Liver (tissue), 9 donors: Measurements from ENCODE around the gene ALDH5A1. TPM values are rescaled to one million over a fixed set of nuclear protein-coding genes. Genes with fewer than 3 reads are reported as not detected.

Experiments used
- DNase-seq: peaks from one replicate; pipeline ENCODE4 v3.0.0-alpha.2; 2017; ENCODE audit warnings: low spot score
- H3K27ac ChIP-seq, 2 donors: one replicate each; pipeline ENCODE4 v1.7.0; 2013; ENCODE audit warnings: inconsistent platforms in 2 of 2, low read length in 2 of 2, control low read depth in 1 of 2, low read depth in 1 of 2, mild to moderate bottlenecking in 1 of 2
- H3K27me3 ChIP-seq, 4 donors: one replicate each; pipeline versions ENCODE4 v1.6.1 to v1.7.0; 2013; ENCODE audit warnings: low read length in 3 of 4, inconsistent platforms in 1 of 4, mild to moderate bottlenecking in 1 of 4, moderate library complexity in 1 of 4; ENCODE audit not compliant: control insufficient read depth in 4 of 4, insufficient read depth in 4 of 4
- H3K36me3 ChIP-seq, 4 donors: one replicate each; pipeline versions ENCODE4 v1.6.1 to v1.7.0; 2013; ENCODE audit warnings: low read length in 3 of 4, mild to moderate bottlenecking in 3 of 4, low read depth in 1 of 4, moderate library complexity in 1 of 4; ENCODE audit not compliant: control insufficient read depth in 4 of 4, insufficient read depth in 3 of 4
- H3K4me1 ChIP-seq, 4 donors: one replicate each; pipeline versions ENCODE4 v1.6.1 to v1.7.0; 2013; ENCODE audit warnings: low read length in 3 of 4, mild to moderate bottlenecking in 3 of 4, moderate library complexity in 1 of 4; ENCODE audit not compliant: control insufficient read depth in 4 of 4, insufficient read depth in 4 of 4
- H3K4me3 ChIP-seq, 3 donors: one replicate each; pipeline versions ENCODE4 v1.6.1 to v1.7.0; 2013; ENCODE audit warnings: low read length in 3 of 3, control low read depth in 1 of 3, low read depth in 1 of 3, mild to moderate bottlenecking in 1 of 3
- H3K9ac ChIP-seq, 2 donors: one replicate each; pipeline ENCODE4 v1.7.0; 2013; ENCODE audit warnings: low read length in 2 of 2, mild to moderate bottlenecking in 2 of 2, moderate library complexity in 2 of 2, control low read depth in 1 of 2, low read depth in 1 of 2
- H3K9me3 ChIP-seq, 4 donors: one replicate each; pipeline versions ENCODE4 v1.6.1 to v1.7.0; 2013; ENCODE audit warnings: low read length in 3 of 4; ENCODE audit not compliant: control insufficient read depth in 4 of 4
- EGR1 ChIP-seq, 2 donors: IDR thresholded peaks; 2 replicates each; pipeline ENCODE4 v1.6.1; 2016 to 2018; ENCODE audit warnings: antibody characterized with exemption in 2 of 2, low read depth in 2 of 2
- FOXA1 ChIP-seq: IDR thresholded peaks from 2 replicates; pipeline ENCODE4 v1.6.1; 2016; ENCODE audit warnings: antibody characterized with exemption
- FOXA2 ChIP-seq: IDR thresholded peaks from 2 replicates; pipeline ENCODE4 v1.6.1; 2016; ENCODE audit warnings: antibody characterized with exemption
- GABPA ChIP-seq, 2 donors: IDR thresholded peaks in 1 of 2; conservative IDR thresholded peaks in 1 of 2; 2 replicates each; pipeline ENCODE4 v1.6.1; 2016; ENCODE audit warnings: antibody characterized with exemption in 2 of 2, mild to moderate bottlenecking in 1 of 2, moderate library complexity in 1 of 2
- HNF4A ChIP-seq, 2 donors: conservative IDR thresholded peaks; 2 replicates each; pipeline ENCODE4 v1.6.1; 2016; ENCODE audit warnings: antibody characterized with exemption in 2 of 2, mild to moderate bottlenecking in 2 of 2
- HNF4G ChIP-seq: IDR thresholded peaks from 2 replicates; pipeline ENCODE4 v1.6.1; 2016; ENCODE audit warnings: antibody characterized with exemption
- NR2F2 ChIP-seq: IDR thresholded peaks from 2 replicates; pipeline ENCODE4 v1.6.1; 2016; ENCODE audit warnings: antibody characterized with exemption
- RXRA ChIP-seq, 2 donors: IDR thresholded peaks; 2 replicates each; pipeline ENCODE4 v1.6.1; 2017 to 2018; ENCODE audit warnings: antibody characterized with exemption in 2 of 2, mild to moderate bottlenecking in 1 of 2
- SP1 ChIP-seq: IDR thresholded peaks from 2 replicates; pipeline ENCODE4 v1.6.1; 2018; ENCODE audit warnings: antibody characterized with exemption, mild to moderate bottlenecking
- TAF1 ChIP-seq: conservative IDR thresholded peaks from 2 replicates; pipeline ENCODE4 v1.6.1; 2016; ENCODE audit warnings: antibody characterized with exemption, mild to moderate bottlenecking
- YY1 ChIP-seq: IDR thresholded peaks from 2 replicates; pipeline ENCODE4 v1.6.1; 2016; ENCODE audit warnings: antibody characterized with exemption, mild to moderate bottlenecking
- WGBS: extraction: QIAGEN DNeasy Blood & Tissue Kit; methylation state at CpG from one replicate; pipeline ENCODE4 v1.1.7; 2013; 5-methylcytosine and 5-hydroxymethylcytosine counted together
- polyA plus RNA-seq, 2 donors: library from polyadenylated mRNA; stranded (reverse) in 1 of 2; unstranded in 1 of 2; fragments of 200-250 nt in 1 of 2; fragments of >200 nt in 1 of 2; fragmentation: Nextera tagmentation in 1 of 2; extraction: Ambion mirVana in 1 of 2; gene quantifications; one replicate each; pipeline versions ENCODE4 v1.2.1 to v1.2.3, GENCODE V29; 2013 to 2015
- total RNA-seq, 2 donors: library from RNA; depleted of rRNA; stranded (reverse); fragments of >200 nt; gene quantifications; one replicate each; pipeline ENCODE4 v1.2.3, GENCODE V29; 2014
- TF ChIP-seq, protein P1 (sequence below): fragments of 150-350 bp; IDR thresholded peaks from 2 replicates; pipeline ENCODE4 v1.5.1; 2017; ENCODE audit warnings: improper control_type of control experiment, low read depth, low read length; ENCODE audit not compliant: missing input control
- TF ChIP-seq, protein P2 (sequence below): IDR thresholded peaks from 2 replicates; pipeline ENCODE4 v1.6.1; 2016; ENCODE audit warnings: antibody characterized with exemption
- TF ChIP-seq, protein P3 (sequence below): IDR thresholded peaks from 2 replicates; pipeline ENCODE4 v1.6.1; 2016; ENCODE audit warnings: antibody characterized with exemption
- TF ChIP-seq, protein P4 (sequence below): IDR thresholded peaks from 2 replicates; pipeline ENCODE4 v1.6.1; 2016; ENCODE audit warnings: antibody characterized with exemption
- donor health status: healthy.
- donor health status: healthy.
- donor health status: healthy.
- donor health status: healthy.
- donor health status: healthy.

Gene ALDH5A1
- total and polyA plus RNA-seq, 4 donors: 18.2 to 26.8 (median 19.6) TPM

DNA sequence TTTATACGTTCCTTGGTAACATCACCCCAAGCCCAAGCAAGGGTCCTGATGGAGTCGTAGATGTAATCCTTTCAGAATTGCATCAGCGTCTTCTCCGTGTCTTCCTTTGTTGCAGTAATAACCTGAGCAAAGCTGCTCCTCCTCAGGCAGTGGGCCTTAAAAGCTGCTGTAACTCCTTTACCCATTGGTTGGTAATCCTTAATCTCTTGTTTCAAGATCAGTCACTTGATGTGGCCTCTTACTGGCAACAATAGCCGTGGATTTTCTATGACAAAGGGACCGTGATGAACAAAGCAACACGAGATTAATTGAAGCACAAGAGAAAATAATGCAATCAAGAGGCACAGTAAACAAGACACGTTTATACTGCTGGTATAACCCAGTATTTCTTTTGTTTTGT lies 44.6 kb downstream of the ALDH5A1 start (continued):
- TF ChIP-seq, protein P1, sequence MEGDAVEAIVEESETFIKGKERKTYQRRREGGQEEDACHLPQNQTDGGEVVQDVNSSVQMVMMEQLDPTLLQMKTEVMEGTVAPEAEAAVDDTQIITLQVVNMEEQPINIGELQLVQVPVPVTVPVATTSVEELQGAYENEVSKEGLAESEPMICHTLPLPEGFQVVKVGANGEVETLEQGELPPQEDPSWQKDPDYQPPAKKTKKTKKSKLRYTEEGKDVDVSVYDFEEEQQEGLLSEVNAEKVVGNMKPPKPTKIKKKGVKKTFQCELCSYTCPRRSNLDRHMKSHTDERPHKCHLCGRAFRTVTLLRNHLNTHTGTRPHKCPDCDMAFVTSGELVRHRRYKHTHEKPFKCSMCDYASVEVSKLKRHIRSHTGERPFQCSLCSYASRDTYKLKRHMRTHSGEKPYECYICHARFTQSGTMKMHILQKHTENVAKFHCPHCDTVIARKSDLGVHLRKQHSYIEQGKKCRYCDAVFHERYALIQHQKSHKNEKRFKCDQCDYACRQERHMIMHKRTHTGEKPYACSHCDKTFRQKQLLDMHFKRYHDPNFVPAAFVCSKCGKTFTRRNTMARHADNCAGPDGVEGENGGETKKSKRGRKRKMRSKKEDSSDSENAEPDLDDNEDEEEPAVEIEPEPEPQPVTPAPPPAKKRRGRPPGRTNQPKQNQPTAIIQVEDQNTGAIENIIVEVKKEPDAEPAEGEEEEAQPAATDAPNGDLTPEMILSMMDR: no peak
- no peak for TF ChIP-seq GABPA (IDR thresholded peaks at IDR 0.05 in 1 of 2, conservative IDR thresholded peaks at IDR 0.05 in 1 of 2)
- no peak for TF ChIP-seq HNF4A (conservative IDR thresholded peaks at IDR 0.05)
- no peak for TF ChIP-seq SP1
- no peak for TF ChIP-seq TAF1
- TF ChIP-seq NR2F2: no peak
- TF ChIP-seq, protein P2, sequence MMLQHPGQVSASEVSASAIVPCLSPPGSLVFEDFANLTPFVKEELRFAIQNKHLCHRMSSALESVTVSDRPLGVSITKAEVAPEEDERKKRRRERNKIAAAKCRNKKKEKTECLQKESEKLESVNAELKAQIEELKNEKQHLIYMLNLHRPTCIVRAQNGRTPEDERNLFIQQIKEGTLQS: no peak
- no peak for TF ChIP-seq FOXA1

- H3K27me3 ChIP-seq: no peaks in the 10 kb centered on the region
- DNase-seq: no peak
- H3K9me3 ChIP-seq: no peaks in the 10 kb centered on the region
- TF ChIP-seq HNF4G (no peak), SP1 (no peak), NR2F2 (no peak), RXRA (IDR thresholded peaks at IDR 0.05) (no peak)
- 95% methylated on average over 3 of the region's 3 CpGs for WGBS
- H3K9ac ChIP-seq: no peak overlapping the region
- H3K27ac ChIP-seq: no peak overlapping the region
- no peaks in the 10 kb centered on the region for H3K4me1 ChIP-seq
- peaks cover 0 to 17% (median 9%) of the 10 kb centered on the region in 4 donors for H3K36me3 ChIP-seq
- H3K4me3 ChIP-seq: no peak overlapping the region
Observed at GRCh38 chr6:24540197-24540596, 45.4 kb downstream of the ALDH5A1 start.

- TF ChIP-seq, protein P3, sequence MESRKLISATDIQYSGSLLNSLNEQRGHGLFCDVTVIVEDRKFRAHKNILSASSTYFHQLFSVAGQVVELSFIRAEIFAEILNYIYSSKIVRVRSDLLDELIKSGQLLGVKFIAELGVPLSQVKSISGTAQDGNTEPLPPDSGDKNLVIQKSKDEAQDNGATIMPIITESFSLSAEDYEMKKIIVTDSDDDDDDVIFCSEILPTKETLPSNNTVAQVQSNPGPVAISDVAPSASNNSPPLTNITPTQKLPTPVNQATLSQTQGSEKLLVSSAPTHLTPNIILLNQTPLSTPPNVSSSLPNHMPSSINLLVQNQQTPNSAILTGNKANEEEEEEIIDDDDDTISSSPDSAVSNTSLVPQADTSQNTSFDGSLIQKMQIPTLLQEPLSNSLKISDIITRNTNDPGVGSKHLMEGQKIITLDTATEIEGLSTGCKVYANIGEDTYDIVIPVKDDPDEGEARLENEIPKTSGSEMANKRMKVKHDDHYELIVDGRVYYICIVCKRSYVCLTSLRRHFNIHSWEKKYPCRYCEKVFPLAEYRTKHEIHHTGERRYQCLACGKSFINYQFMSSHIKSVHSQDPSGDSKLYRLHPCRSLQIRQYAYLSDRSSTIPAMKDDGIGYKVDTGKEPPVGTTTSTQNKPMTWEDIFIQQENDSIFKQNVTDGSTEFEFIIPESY: no peak
- TF ChIP-seq, protein P4, sequence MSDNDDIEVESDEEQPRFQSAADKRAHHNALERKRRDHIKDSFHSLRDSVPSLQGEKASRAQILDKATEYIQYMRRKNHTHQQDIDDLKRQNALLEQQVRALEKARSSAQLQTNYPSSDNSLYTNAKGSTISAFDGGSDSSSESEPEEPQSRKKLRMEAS: no peak
- TF ChIP-seq NR2F2: no peak
- TF ChIP-seq TAF1: no peak
- no peak for TF ChIP-seq RXRA (IDR thresholded peaks at IDR 0.05)
- 89% methylated on average over 4 of the region's 4 CpGs for WGBS
- H3K9me3 ChIP-seq: no peaks in the 10 kb centered on the region
Observed at GRCh38 chr6:24543683-24544082, 48.9 kb downstream of the ALDH5A1 start.

GRCh38 chr6:24545183-24545582 lies 50.4 kb downstream of the ALDH5A1 start:
- H3K9ac ChIP-seq: no peak overlapping the region
- H3K4me3 ChIP-seq: no peak overlapping the region
- no peaks in the 10 kb centered on the region for H3K27me3 ChIP-seq
- WGBS: 97% methylated on average over 3 of the region's 3 CpGs
- H3K4me1 ChIP-seq: no peaks in the 10 kb centered on the region
- H3K36me3 ChIP-seq: no peaks in the 10 kb centered on the region
- H3K27ac ChIP-seq: no peak overlapping the region
- DNase-seq: no peak
- H3K9me3 ChIP-seq: no peaks in the 10 kb centered on the region
- TF ChIP-seq HNF4A (conservative IDR thresholded peaks at IDR 0.05): no peak
- TF ChIP-seq FOXA1: no peak
- TF ChIP-seq EGR1 (IDR thresholded peaks at IDR 0.05; ENCODE audit: low read depth in 2 of 2): no peak
- TF ChIP-seq, protein P3: no peak
- TF ChIP-seq YY1: no peak
- no peak for TF ChIP-seq RXRA (IDR thresholded peaks at IDR 0.05)
- TF ChIP-seq, protein P1: no peak
- no peak for TF ChIP-seq SP1
- TF ChIP-seq GABPA (IDR thresholded peaks at IDR 0.05 in 1 of 2, conservative IDR thresholded peaks at IDR 0.05 in 1 of 2): no peak
- TF ChIP-seq, protein P4: no peak
- TF ChIP-seq FOXA2: no peak
- no peak for TF ChIP-seq HNF4G
- no peak for TF ChIP-seq NR2F2

More at GRCh38 chr6:24543683-24544082, 48.9 kb downstream of the ALDH5A1 start:
- no peak overlapping the region for H3K4me3 ChIP-seq
- DNase-seq: no peak
- no peak overlapping the region for H3K27ac ChIP-seq
- peaks cover 0 to 8% (median 5%) of the 10 kb centered on the region in 4 donors for H3K36me3 ChIP-seq
- H3K4me1 ChIP-seq: no peaks in the 10 kb centered on the region
- H3K27me3 ChIP-seq: no peaks in the 10 kb centered on the region
- no peak overlapping the region for H3K9ac ChIP-seq
